Left hindlimb (tissue), 1 donor: Measurements from ENCODE around the gene MUC4.

ENCODE experiments used
- DNase-seq: peaks from one replicate; pipeline ENCODE4 v3.0.0-alpha.2; 2018

The MUC4 gene, protein sequence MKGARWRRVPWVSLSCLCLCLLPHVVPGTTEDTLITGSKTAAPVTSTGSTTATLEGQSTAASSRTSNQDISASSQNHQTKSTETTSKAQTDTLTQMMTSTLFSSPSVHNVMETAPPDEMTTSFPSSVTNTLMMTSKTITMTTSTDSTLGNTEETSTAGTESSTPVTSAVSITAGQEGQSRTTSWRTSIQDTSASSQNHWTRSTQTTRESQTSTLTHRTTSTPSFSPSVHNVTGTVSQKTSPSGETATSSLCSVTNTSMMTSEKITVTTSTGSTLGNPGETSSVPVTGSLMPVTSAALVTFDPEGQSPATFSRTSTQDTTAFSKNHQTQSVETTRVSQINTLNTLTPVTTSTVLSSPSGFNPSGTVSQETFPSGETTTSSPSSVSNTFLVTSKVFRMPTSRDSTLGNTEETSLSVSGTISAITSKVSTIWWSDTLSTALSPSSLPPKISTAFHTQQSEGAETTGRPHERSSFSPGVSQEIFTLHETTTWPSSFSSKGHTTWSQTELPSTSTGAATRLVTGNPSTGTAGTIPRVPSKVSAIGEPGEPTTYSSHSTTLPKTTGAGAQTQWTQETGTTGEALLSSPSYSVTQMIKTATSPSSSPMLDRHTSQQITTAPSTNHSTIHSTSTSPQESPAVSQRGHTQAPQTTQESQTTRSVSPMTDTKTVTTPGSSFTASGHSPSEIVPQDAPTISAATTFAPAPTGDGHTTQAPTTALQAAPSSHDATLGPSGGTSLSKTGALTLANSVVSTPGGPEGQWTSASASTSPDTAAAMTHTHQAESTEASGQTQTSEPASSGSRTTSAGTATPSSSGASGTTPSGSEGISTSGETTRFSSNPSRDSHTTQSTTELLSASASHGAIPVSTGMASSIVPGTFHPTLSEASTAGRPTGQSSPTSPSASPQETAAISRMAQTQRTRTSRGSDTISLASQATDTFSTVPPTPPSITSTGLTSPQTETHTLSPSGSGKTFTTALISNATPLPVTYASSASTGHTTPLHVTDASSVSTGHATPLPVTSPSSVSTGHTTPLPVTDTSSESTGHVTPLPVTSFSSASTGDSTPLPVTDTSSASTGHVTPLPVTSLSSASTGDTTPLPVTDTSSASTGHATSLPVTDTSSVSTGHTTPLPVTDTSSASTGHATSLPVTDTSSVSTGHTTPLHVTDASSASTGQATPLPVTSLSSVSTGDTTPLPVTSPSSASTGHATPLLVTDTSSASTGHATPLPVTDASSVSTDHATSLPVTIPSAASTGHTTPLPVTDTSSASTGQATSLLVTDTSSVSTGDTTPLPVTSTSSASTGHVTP (N-terminal part only)

DNA sequence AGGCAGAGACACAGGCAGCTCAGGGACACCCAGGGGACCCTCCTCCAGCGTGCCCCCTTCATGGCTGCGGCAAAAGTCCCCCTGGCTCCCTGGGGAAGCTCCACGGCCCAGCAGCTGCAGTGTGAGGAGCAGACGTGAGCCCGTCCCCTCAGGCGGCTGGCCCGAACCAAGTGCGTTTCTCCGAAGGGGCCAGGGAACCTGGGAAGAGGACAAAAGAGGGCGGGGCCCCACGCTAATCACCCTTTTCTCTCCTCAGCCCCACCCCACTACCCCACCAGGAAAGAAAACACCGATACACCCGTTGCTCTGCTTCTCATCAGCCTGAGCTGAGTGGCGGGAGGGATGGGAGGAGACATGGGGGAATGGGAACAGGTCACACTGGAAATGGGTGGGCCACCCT, at the start of gene MUC4:
Gene MUC4, minus strand, starts transcription at position 174 of the 400 bp plus-strand sequence. Its CDS starts 112 bp downstream, at position 62.
- no peak for DNase-seq

DNA sequence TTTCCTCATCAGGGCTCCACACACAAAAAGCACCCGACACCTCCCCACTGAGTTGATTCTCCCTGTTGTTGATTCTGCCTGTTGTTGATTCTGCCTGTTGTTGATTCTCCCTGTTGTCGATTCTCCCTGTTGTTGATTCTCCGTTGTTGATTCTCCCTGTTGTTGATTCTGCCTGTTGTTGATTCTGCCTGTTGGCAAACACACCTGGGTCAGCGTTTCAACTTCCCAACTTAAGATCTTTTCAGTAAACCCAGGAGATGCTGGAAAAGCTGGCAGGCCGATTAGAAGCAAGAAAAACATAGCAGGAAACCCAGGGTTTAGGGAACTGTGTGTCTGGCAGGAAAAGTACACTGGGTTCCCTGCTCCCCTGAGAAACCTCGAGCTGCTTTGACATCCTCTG, 48.7 kb upstream of the MUC4 start:
- DNase-seq = peak; percentile 10

- peak; percentile 25 for DNase-seq
Observed at GRCh38 chr3:195859846-195860411, 48.2 kb upstream of the MUC4 start.

- peak; percentile 71 for DNase-seq
Observed at GRCh38 chr3:195859061-195859845, 47.5 kb upstream of the MUC4 start.

- DNase-seq = no peak
Observed at GRCh38 chr3:195856410-195857084, 44.8 kb upstream of the MUC4 start.

DNA sequence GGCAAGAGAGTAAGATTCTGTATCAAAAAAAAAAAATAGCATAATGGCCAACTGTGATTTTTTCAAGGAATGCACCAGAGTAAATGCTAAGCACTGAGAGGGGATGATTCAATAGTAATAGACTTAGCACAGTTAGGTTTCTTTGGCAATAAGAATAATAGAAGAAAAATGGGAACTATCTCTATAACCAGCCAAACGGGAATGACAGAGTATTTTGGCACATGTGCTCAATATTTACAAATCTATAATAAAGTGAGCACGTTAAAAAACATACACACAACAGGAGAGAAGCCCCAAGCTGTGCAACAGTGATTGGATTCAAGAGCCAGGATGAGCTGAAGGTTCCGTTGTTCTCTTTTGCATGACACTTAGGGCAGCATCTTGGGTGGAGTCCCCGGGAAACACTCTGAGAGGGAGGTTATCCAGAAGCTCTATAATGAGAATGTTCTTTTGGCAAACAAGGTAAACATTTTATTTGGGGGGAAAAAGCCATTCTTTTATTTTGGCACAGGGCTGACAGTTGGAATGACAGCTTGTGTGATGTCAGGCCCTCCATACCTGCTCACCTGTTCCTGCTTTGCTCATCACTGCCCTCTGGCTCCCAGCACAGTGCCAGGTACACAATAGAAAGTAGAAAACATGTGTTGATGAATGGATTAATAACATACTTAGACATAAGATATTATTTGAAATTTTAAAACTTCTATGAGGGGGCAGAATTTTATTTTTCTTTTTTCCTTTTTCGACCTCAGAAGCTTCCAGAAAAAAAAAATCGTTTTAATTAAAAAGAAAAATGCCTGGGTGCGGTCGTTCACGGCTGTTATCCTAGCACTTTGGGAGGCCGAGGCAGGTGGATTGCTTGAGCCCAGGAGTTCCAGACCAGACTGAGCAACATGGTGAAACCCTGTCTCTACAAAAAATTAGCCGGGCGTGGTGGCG, 44.0 kb upstream of the MUC4 start:
- no peak for DNase-seq

- no peak for DNase-seq
Observed at GRCh38 chr3:195854628-195855294, 43.0 kb upstream of the MUC4 start.

GRCh38 chr3:195853996-195854395, 42.3 kb upstream of the MUC4 start:
- DNase-seq = no peak

DNA sequence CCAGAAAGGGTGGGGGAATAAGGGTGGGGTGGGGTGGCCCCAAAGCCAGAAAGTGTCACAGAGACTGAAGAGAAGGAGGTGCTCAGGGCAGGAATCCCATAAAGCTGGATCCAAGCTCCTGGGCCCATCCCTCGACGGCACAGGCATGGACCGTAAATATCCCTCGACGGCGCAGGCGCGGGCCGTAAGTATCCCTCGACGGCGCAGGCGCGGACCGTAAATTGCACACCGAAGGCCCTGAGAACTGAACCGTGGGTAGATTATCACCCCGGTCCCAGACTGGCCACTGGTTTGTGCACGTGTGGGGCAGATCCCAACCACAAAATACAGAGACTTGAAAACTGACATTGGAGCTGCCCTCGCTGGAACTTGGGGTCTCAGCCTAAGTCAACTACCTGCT, 41.3 kb upstream of the MUC4 start:
- no peak for DNase-seq

DNA sequence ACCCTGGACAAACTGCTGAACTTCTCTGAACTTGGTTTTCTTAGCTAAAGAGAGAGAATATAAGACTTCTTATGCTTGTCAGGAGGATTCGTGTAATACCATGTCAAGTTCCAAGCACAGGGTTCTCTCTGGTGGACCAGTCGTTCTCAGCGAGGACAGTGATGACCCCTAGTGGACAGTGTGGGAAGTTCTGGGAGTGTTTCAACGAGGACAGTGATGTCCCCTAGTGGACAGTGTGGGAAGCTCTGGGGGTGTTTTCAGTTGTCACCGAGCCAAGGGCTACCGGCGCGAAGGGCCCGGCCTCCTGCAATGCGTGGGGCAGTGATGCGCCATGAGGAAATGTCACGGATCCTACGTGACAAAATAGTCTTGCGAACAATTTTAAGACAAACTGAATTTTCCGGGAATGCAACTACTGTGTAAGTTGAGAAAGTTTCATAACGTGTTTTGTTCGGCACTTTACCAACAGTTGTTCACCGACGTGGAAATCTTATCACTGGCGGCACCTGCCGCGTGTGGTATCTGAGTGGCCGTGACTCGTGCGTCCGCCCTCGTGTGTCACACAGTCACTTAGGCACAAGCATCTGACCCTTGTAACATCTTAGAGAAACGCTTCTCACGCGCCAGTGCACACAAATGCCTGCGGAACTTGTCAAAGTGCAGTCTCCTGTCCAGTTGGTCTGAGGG, 39.3 kb upstream of the MUC4 start:
- DNase-seq = peak; percentile 85

DNA sequence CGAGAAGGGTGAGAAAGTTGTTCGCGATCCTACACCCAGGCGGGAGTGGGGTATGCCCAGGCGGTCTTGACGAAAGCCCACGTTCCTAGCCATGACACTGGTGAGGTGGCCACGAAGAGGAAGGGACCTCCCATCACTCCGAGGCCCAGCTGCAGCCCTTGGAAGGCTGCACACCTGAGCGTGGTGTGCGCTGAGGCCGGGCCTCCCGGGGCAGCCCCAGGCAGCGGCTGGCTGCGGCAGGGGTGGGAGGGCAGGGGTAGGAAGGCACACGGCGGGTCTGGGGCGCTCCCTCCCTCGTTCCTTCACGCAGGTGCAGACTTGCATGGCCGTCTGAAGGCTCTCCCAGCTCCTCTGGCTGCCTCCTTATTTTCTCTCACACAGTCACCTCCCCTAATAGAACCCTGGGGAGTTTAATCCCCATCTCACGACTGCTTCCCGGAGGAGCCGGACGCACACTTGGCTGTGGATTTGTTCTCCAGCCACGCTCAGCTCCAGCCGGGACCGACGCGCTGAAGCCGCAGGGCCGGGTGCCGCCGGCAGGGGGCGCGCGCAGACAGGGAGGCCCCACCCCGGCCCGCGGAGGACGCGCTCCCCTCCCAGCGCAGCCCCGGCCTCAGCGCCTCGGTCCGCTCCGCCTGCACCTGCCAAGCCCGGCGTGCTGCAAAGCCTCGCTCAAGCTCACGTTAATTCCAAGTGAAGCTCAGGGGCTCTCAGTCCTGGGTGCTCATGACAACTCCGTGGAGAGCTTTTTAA, 37.8 kb upstream of the MUC4 start:
- no peak for DNase-seq

DNA sequence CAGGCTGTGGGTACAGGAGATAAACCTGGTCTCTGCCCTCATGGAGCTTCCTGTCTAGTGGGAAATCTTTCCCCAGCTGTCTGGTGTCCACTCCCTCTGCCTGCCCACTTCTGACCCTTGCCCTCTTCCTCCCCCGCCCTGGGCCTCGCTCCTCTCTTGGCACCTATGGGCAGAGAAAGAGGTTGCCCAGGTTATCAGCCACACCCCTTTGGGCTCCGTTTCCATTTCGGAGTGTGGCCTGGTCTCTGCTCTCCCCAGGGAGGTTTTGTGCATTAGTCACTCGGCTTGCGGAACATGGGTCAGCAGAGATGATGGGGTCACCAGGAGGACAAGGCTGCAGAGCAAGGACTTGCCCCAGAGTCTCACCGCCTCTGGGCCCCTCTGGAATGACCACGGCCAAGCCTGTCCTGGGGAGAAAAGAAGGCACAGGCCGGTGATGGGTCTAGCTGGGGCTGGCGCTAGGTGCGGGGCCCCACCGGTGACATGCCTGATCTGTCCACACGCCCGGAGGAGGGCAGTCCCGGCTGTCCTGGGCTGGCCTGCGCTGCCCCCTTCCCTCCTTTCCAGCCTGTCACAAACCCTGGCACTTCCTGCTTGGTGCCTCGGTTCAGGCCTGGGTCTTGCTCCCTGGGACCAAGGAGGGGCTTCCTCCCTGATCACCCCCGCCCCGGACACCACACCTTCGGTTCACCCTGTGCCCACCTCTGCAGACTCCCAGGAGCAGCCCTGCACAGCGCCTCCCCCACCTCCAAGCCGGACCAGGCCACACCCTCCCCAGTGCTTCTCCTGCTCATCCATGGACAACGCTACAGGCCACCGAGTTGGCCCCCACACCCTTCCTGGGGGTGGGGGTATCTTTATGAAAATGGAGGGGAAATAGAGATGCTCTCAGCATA, 35.6 kb upstream of the MUC4 start:
- no peak for DNase-seq

- no peak for DNase-seq
Observed at GRCh38 chr3:195845483-195845882, 33.8 kb upstream of the MUC4 start.

- DNase-seq = no peak
Observed at GRCh38 chr3:195844671-195845218, 33.0 kb upstream of the MUC4 start.

- DNase-seq = no peak
Observed at GRCh38 chr3:195839260-195840010, 27.7 kb upstream of the MUC4 start.

- no peak for DNase-seq
Observed at GRCh38 chr3:195838714-195839113, 27.0 kb upstream of the MUC4 start.
